Measurements from ENCODE around the gene CDK6.

Gene CDK6

GRCh38 chr7:92824901-92825480, 11.4 kb downstream of the CDK6 start:
- DNase-seq, result no peak

- no peak for DNase-seq
Measured at GRCh38 chr7:92824450-92824849, 11.9 kb downstream of the CDK6 start.

- no peak for DNase-seq
Measured at GRCh38 chr7:92823042-92823441, 13.3 kb downstream of the CDK6 start.

GRCh38 chr7:92820191-92820590, 16.2 kb downstream of the CDK6 start:
- DNase-seq, result no peak

GRCh38 chr7:92817398-92817797, 19.0 kb downstream of the CDK6 start:
- DNase-seq, result no peak

DNA sequence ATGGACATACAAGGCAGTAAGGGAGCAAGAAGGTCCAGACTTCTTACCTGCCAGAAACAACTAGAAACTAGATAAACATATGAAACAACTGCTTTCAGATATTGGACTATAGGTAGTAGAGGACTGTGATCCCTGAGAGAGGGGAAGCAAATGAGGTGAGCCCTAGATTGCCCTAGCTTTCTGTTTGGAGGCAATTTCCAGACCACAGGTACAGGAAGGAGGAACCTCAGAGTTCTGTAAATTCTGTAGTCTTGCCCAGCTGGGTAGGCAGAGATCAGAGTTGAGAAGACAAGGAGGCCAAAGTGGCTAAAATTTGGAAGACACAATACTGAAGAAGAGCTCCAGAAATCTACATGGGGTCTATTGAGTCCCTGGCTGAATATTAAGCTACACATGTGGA, 21.0 kb downstream of the CDK6 start:
- no peak for DNase-seq

DNA sequence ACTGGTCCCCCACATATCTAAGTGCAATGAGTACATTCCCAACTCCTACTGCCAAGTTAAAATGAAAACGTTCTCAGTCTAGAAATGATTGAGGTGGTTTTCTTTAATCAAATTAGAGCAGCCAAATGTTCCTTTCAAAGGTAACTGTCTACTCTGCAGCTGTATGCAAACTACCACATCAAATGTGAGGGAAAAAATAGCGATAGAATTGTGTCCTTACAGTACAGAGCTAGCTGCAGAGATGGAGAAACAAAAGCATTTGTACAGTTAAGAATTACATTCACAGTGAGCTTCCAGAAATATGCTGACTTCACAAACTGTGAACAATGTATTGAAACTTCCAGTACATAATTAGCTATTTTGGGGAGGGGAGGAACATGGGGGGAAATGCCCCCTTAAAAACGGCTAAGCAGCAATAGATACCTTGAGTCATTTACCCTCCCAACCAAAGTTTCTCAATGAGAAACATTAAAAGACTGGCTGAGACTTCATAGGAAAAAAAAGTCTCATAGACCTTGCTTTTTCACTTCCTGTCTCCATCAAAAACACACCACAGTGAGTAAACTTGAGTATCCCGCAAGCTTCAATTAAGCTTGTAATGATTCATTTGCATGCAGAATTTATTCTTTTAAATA, 22.9 kb downstream of the CDK6 start:
- DNase-seq, result peak; percentile 41

- no peak for DNase-seq
Measured at GRCh38 chr7:92811158-92811557, 25.2 kb downstream of the CDK6 start.

GRCh38 chr7:92809760-92810573, 26.4 kb downstream of the CDK6 start:
- peak; percentile 95 for DNase-seq

- DNase-seq, result no peak
Measured at GRCh38 chr7:92809397-92809759, 27.0 kb downstream of the CDK6 start.

DNA sequence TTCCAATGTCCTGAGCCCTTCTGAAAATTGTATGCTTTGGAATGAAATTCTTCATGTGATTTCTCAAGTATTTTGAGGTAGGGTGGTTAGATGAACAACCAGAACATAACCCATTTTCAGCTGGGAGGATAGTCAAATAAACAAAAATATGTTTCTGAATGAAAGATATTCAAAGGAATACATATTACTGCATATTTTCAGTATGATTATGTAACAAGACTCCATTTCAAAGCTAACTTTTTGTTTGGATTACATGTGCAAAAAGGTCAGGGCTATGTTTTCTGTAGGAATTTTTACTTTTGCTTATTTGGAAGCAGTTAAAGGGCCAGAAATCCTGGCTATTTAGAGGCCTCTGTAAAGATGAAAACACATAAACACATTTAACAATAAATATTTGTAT, 27.7 kb downstream of the CDK6 start:
- no peak for DNase-seq

- DNase-seq, result peak; percentile 25
Measured at GRCh38 chr7:92808006-92808405, 28.4 kb downstream of the CDK6 start.

DNA sequence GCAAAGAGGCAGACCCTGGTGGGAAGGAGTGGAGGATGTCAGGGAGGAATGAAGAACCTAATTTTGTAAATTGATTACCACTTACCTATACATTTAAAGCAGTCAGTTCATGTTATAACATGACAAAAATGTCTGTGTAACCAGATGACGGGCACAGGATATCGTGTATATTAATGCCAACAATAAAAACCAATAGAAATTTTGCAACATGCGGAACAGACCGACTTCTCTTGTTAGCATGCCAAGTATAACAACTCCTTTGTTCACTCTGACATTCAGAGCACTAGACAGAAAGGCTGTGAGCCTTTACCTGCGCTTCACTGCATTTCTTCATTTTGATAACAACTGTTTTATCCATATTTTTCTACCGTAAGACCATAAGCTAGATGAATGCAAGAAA, 29.9 kb downstream of the CDK6 start:
- DNase-seq, result no peak

DNA sequence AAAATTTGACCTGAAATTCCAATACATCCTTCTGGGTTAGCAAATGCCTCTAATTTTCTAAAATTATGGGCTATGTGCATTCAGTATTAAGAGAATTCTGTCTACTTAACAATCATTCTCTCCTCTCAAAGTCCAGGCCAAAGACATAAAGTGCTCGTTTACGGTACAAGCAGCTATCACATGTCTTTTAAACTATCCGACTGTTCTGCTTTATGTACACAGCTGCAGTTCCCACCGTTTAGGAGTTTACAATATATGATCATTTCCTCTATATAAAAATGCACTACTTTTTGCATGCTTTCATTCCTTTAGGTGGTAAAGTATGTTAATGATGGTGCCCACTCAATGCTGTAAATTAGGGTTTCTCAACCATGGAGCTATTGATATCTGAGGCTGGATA, 34.0 kb downstream of the CDK6 start:
- no peak for DNase-seq

DNA sequence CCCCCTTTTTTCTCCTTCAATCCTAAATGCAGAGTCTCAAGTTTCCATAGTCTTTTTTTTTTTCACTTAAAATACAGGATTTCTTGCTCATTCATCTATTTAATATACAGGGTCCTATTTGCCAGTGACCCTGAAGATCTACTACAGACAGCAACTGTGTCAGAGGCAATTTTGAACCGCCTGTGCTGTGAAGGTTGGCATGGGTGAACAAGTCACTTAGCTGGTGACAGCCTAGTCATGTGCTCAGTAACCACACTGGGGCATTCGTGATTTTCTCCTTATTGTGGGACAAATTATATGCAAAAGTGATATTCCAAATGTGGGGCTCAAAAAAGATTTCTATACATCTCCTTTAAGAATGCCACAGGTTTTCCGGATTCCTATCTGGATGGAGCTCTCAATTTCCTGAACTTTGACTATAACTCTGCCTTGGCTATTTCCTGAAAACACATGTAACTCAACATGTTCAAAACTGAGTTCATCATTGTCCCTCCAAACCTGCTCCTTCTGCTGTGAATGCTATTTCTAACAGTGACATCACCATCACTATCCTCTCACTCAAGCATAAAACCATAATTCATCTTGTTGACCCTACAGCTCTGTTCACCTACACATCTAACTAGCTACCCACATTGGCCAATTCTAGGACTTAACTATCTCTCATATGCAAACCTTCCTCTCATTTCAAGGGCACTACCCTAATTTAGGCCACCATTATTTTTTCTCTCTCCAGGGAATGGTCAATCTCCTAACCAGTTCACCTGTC, 36.7 kb downstream of the CDK6 start:
- no peak for DNase-seq

- no peak for DNase-seq
Measured at GRCh38 chr7:92798517-92799249, 37.7 kb downstream of the CDK6 start.

DNA sequence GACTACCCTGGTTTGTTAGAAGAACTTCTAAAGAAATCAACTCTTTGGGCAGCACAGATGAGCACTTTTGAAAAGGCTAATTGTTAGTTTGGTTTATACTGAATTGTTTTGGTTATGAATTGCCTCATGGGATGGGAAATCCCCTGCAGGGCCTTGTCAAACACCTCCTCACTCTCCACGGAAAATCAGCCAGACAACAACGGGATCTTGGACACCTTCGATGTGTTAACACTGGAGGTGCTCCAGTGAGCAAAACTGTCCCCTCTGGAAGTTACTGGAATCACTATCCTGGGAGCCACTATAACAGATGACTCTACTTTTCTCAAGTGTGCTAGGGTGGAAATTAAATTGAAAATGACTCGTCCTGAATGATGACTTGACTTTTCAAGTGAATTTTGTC, 38.7 kb downstream of the CDK6 start:
- no peak for DNase-seq

DNA sequence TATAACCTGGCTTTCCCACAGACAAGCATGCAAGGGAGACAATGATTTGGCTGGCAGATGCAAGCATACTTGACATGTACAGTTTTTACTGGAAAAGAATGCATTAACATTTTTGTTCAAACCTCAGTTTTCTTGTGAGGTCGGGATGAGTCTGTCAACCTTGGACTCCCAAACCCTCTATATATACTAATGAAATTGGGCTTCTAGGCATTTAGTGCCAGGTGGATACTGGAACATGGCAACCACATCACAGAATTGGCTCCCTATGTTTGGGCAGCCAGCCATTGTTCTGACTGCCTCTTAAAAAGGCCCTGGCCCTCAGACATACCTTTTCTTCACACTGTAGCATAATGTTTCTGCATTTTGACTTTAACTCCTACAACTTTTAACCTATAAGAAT, 39.1 kb downstream of the CDK6 start:
- DNase-seq, result peak; percentile 85

DNA sequence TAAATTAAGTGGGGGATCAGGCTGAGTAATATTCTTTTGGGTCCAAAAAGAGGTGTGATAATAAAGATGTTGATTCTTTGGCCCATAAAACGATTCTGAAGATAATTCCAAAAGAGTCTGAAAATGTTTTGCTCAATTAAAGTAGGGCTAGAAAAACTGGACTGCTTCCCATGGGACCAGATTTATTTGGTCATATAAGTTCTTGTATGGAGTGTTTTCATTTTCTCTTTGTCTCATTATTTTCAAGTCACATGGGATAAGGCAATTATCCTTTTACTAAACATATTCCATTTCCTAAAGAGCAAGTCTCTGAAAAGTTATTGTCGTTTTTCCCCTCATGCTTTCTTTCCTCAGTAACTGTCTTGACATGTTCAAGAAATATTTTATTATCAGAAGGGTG, 41.5 kb downstream of the CDK6 start:
- DNase-seq, result no peak

- peak; percentile 26 for DNase-seq
Measured at GRCh38 chr7:92794391-92794790, 42.0 kb downstream of the CDK6 start.

GRCh38 chr7:92793656-92794205, 42.6 kb downstream of the CDK6 start:
- no peak for DNase-seq

- peak; percentile 76 for DNase-seq
Measured at GRCh38 chr7:92790992-92791391, 45.4 kb downstream of the CDK6 start.

Measured in fibroblast of upper back skin (primary cell).